GM18505 (cell line): Measurements from ENCODE around the gene MSLN.
A peak's percentile ranks its signal among the peaks of the same experiment; 100 is the strongest.
"Not testable (repeated sequence)": the region's sequence is repeated elsewhere in the genome, so short reads cannot be mapped to it uniquely, and the experiment has no call there.

ENCODE experiments used
- ATAC-seq: cut with Tn5 transposase; IDR thresholded peaks from one replicate; pipeline ENCODE4 v1.9.1; 2021; ENCODE audit not compliant: unreplicated experiment
- POLR2A ChIP-seq: IDR thresholded peaks from 4 replicates; pipeline ENCODE4 v1.6.1; 2011; ENCODE audit warnings: borderline replicate concordance; ENCODE audit not compliant: insufficient read depth, insufficient read length; ENCODE audit errors: extremely low read depth

MSLN gene

DNA sequence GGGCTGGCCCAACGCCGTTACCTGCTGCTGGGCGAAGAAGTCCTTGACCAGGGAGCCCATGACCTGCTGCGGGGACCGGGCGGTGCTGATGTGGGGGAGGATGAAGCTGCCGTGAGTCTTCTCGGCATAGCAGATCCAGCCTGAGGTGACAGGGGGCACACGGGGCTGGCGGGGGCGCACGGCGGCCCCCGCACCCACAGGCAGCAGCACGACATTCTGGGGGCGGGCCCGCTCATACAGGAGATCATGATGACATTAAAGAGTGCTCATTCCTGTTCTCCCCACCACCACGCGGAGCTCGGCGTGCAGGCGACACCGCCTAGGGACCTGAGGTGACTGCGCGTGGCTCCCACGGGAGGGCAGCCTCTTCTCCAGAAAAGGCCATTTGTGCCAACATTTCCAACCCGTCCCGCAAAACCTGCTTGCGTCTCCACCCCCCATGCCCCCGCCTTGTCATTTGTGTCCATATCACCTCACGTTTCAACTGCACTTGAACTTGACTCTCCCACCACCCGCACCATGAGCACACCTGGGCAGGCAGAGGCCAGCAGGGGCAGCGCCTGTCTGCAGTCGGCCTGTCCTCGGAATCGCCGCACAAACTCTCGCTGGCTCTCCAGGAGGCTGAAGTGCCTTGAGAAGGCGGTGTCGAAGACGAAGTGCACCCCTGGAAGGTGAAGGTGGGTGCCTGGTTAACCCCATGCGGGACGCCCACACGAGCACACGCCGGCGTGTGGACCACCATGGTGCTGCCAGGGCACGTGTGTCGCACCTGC is 26.1 kb upstream of the MSLN start:
- ATAC-seq, result no peak
- no peak for TF ChIP-seq POLR2A

DNA sequence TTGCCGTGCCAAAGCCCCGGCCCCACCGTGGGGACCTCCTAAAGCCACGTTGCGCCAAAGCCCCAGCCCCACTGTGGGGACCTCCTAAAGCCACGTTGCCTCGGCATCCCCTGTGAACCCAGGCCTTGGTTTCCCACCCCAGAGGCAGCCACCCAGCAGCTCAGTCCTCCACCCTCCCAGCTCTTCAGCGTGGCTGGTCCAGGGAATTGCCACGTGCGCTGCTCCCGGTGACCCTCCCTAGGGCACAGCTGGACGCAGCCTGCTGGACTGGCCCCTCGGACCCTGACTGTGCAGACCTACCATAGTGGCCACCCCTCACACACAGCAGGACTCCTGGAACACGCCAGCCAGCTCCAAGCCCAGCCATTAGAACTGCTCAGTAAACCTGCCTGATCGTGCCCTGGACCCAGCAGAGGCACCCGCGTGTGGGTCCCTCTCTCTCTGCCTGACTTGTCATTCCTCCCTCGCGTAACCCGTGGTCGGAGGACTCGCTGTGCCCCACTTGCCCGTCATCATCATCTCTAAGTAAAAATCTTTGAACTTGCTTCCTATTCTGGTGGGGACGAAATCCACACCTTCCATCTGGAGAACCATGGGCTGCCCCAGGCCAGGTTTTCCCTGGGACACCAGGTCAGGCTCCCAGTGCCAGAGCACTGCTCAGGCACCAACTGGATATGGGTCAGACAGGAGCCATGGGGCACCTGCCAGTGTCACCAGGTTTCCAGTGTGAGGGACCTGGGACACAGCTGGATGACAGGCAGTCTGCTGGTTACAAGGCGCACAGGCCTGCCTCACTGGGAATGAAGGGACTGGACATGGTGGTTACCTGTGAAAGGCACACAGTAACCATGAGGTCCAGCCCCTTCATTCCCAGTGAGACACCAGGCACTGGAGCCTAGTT is 25.3 kb upstream of the MSLN start:
- no peak for TF ChIP-seq POLR2A
- ATAC-seq, result no peak

DNA sequence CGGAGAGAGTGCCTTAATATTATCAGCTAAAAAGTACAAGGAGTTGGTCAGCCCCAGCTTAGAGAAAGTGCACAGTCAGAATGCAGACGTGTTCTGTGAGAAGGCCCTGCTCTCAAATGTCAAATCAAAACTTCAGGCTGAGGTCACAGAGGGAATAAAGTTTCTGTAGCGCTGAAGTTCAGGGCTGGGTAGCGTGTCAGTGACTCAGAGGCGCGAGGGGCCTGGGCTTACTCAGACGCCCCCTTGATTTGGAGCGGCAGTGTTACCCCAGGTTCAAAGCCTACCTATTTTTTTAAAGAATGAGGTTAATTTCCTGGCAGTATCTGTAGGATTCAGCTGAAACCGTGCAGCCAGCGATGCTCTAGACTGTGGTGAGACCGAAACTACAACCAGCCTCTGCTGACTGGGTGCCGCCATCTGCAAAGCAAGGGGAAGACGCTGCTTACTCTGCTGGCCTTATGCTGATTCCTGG is 24.5 kb upstream of the MSLN start:
- no peak for TF ChIP-seq POLR2A
- no peak for ATAC-seq

DNA sequence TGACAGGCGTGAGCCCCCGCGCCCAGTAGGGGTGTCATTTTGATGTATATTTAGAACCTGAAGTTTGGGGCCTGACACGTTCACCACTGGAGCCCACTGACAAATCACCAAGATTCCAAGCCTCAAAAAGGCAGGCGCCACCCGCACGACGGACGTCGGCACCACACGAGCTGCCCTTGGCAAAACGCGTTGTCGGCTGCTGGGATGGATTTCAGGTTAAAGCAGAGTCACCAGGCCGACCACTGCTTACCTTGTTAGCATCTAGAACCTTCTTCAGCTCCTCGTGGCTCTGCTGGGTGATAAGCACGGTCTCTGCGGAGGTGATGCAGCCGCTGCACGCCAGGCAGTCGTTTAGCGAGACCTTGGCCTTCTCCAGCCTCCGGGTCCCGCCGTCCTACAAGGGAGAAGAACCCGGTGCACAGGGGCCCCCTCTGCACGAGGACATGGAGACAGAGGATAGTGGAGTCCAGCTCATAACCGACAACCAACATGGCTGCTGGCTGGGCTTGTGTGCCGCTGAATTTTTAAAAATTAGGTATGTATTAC is 23.5 kb upstream of the MSLN start:
- no peak for ATAC-seq
- no peak for TF ChIP-seq POLR2A

- TF ChIP-seq POLR2A, result no peak
- ATAC-seq, result no peak
Measured at GRCh38 chr16:739560-740458, 20.7 kb upstream of the MSLN start.

GRCh38 chr16:740459-740763 is 20.1 kb upstream of the MSLN start:
- no peak for TF ChIP-seq POLR2A
- peak; percentile 19 for ATAC-seq

DNA sequence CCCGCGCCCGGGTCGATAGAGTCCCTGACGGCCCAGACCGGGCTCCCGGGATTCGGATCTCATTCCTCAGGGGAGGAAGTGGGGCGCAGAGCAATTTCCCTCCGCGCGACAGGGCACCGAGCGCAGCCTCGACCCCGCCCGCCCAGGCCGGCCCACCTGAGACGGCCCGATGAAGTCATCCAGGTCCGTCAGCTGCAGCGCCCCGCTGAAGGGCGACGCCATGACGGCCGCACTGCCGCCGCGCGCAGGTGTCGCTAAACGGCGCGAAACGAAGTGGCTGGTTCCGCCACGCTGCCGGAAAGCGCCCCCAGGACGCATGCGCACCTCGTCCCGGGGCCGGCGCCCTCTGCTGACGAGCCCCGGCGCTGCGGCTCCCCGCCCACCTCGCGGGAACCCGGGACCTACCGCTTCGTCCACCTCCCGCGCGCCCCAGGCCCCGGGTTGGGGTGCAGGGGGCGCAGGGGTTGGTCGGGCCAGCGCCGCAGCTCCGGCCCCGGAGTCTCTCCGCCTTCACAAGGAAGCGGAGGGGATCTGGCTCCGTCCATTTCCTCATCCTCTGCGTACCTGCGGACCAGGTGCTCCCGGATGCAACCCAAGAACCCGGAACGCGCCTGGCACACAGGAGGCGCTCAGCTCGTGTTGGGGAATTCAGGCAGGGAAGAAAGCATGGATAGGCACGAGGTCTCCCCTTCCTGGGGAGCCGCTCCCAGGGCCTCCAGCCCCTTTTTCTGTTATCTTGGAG is 19.6 kb upstream of the MSLN start, which contains the start of gene CIAO3:
TSS of gene CIAO3 (minus strand) at position 234 of the 742 bp plus-strand sequence. CDS start at position 222, 12 bp downstream.
- peak; percentile 73 for TF ChIP-seq POLR2A
- ATAC-seq, result peak; percentile 77

- ATAC-seq, result no peak
- no peak for TF ChIP-seq POLR2A
Measured at GRCh38 chr16:741986-742629, 18.4 kb upstream of the MSLN start.

GRCh38 chr16:742894-743293 is 17.6 kb upstream of the MSLN start:
- ATAC-seq, result not testable (repeated sequence)

DNA sequence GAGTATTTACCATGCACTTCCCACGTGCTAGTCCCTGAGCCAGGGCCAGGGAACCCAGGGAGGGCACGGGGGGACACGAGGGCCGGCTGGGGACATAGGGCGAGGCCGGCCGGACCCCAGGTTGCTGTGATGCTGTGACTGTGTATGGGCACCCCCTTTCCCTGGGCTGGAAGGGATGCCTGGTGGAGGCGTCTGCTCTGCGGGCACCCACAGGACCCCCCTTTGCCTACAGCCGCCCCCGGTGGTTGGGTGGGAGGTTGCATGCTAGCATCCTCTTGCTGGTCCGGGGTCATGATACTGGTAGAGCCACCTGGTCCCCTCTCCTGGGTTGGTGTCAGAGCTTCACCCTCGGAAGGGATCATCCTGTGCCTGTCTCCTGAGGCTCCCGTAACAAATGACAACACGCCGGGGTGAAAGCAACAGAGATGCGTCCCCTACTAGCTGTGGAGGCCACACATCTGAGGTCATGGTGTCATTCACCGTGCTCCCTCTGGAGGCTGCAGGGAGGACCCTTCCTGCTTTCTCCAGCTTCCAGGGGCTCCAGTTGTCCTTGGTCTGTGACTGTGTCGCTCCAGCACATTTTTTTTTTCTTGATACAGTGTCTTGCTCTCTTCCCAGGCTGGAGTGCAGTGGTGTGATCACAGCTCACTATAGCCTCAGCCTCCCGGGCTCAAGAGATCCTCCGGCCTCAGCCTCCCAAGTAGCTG is 16.6 kb upstream of the MSLN start:
- no peak for TF ChIP-seq POLR2A
- ATAC-seq, result no peak

- TF ChIP-seq POLR2A, result no peak
- ATAC-seq, result no peak
Measured at GRCh38 chr16:745739-746138, 14.8 kb upstream of the MSLN start.
